Neural cell (in vitro differentiated cells): Measurements from ENCODE around the gene MACROD1. TPM values are rescaled to one million over a fixed set of nuclear protein-coding genes. Genes with fewer than 3 reads are reported as not detected.

Experiments
- H2AFZ ChIP-seq: fragments of 200-600, 300-800 bp; sonication (generic), shearing (Covaris generic); 2 replicates; pipeline ENCODE4 v1.6.0; 2014; ENCODE audit warnings: low read depth, mild to moderate bottlenecking, antibody characterized with exemption, low read length, moderate library complexity
- H3F3A ChIP-seq: fragments of 200-600 bp; shearing (Covaris generic); 2 replicates; pipeline ENCODE4 v1.6.1; 2016; ENCODE audit warnings: mild to moderate bottlenecking, moderate library complexity, mixed read lengths, antibody characterized with exemption, low read length; ENCODE audit not compliant: insufficient read depth, poor library complexity, severe bottlenecking
- H3K27ac ChIP-seq: fragments of 200-600, 300-800 bp; sonication (generic), shearing (Covaris generic); 2 replicates; pipeline ENCODE4 v1.5.1; 2014; ENCODE audit warnings: mild to moderate bottlenecking, low read length, moderate library complexity
- H3K27me3 ChIP-seq: fragments of 300-800, 200-600 bp; sonication (generic), shearing (Covaris generic); 2 replicates; pipeline ENCODE4 v1.6.0; 2014; ENCODE audit warnings: mild to moderate bottlenecking, low read depth, low read length, moderate library complexity; ENCODE audit not compliant: insufficient read depth
- H3K36me3 ChIP-seq: fragments of 300-800, 200-600 bp; sonication (generic), shearing (Covaris generic); 2 replicates; pipeline ENCODE4 v1.5.1; 2014; ENCODE audit warnings: mild to moderate bottlenecking, antibody characterized with exemption, low read length, moderate library complexity; ENCODE audit not compliant: insufficient read depth
- H3K4me2 ChIP-seq: fragments of 300-800, 200-600 bp; sonication (generic), shearing (Covaris generic); 2 replicates; pipeline ENCODE4 v1.6.0; 2014; ENCODE audit warnings: mild to moderate bottlenecking, low read length
- H3K4me3 ChIP-seq: fragments of 300-800, 200-600 bp; sonication (generic), shearing (Covaris generic); 2 replicates; pipeline ENCODE4 v1.5.1; 2014; ENCODE audit warnings: mild to moderate bottlenecking, low read length, moderate library complexity
- H3K79me2 ChIP-seq: fragments of 200-600 bp; shearing (Covaris generic); replicated peaks from 2 replicates; pipeline ENCODE4 v1.6.0; 2014; ENCODE audit warnings: mild to moderate bottlenecking, low read length, moderate library complexity; ENCODE audit not compliant: insufficient read depth
- H3K9ac ChIP-seq: fragments of 300-800, 200-600 bp; sonication (generic), shearing (Covaris generic); 2 replicates; pipeline ENCODE4 v1.6.1; 2016; ENCODE audit warnings: mild to moderate bottlenecking, low read length, mixed read lengths
- H3K9me2 ChIP-seq: fragments of 200-600 bp; shearing (Covaris generic); 2 replicates; pipeline ENCODE4 v1.6.1; 2016; ENCODE audit warnings: mild to moderate bottlenecking, low read length, mixed read lengths; ENCODE audit not compliant: insufficient read depth
- H3K9me3 ChIP-seq: fragments of 200-600, 300-800 bp; sonication (generic), shearing (Covaris generic); 2 replicates; pipeline ENCODE4 v1.6.1; 2016; ENCODE audit warnings: mild to moderate bottlenecking, mixed run types, low read length, moderate library complexity, mixed read lengths
- H4K20me1 ChIP-seq: fragments of 200-600 bp; shearing (Covaris generic); 2 replicates; pipeline ENCODE4 v1.6.1; 2016; ENCODE audit warnings: mild to moderate bottlenecking, mixed run types; ENCODE audit not compliant: insufficient read depth
- CTCF ChIP-seq: fragments of 450-650 bp; IDR thresholded peaks from 2 replicates; pipeline ENCODE4 v1.5.1; 2014; ENCODE audit warnings: antibody characterized with exemption, mild to moderate bottlenecking, moderate library complexity; ENCODE audit not compliant: poor library complexity, severe bottlenecking
- EP300 ChIP-seq: fragments of 450-650 bp; conservative IDR thresholded peaks from 2 replicates; pipeline ENCODE4 v1.6.1; 2014; ENCODE audit warnings: antibody characterized with exemption, mild to moderate bottlenecking, moderate library complexity; ENCODE audit not compliant: poor library complexity, severe bottlenecking
- EZH2 ChIP-seq: fragments of 200-600, 300-800 bp; shearing (Covaris generic), sonication (generic); IDR thresholded peaks from 2 replicates; pipeline ENCODE4 v1.6.1; 2014; ENCODE audit warnings: antibody characterized with exemption, low read length, borderline replicate concordance, mild to moderate bottlenecking; ENCODE audit not compliant: insufficient read depth, poor library complexity, severe bottlenecking
- MXI1 ChIP-seq: fragments of 450-650 bp; conservative IDR thresholded peaks from 2 replicates; pipeline ENCODE4 v1.6.1; 2014; ENCODE audit warnings: antibody characterized with exemption, mild to moderate bottlenecking; ENCODE audit not compliant: poor library complexity, severe bottlenecking
- POLR2AphosphoS5 ChIP-seq: IDR thresholded peaks from 2 replicates; pipeline ENCODE4 v1.6.1; 2012
- RAD21 ChIP-seq: fragments of 450-650 bp; conservative IDR thresholded peaks from 2 replicates; pipeline ENCODE4 v1.6.1; 2014; ENCODE audit warnings: antibody characterized with exemption, mild to moderate bottlenecking, moderate library complexity
- SMC3 ChIP-seq: fragments of 450-650 bp; conservative IDR thresholded peaks from 2 replicates; pipeline ENCODE4 v1.6.1; 2014; ENCODE audit warnings: antibody characterized with exemption, mild to moderate bottlenecking, moderate library complexity; ENCODE audit not compliant: poor library complexity
- TAF1 ChIP-seq: IDR thresholded peaks from 2 replicates; pipeline ENCODE4 v1.6.1; 2012; ENCODE audit warnings: low read depth
- polyA plus RNA-seq: library from polyadenylated mRNA; depleted of rRNA; stranded (reverse); fragments of >200 nt; gene quantifications from 2 replicates; pipeline ENCODE4 v1.2.3, GENCODE V29; 2014
- TF ChIP-seq, protein P1 (sequence below): IDR thresholded peaks from 2 replicates; pipeline ENCODE4 v1.6.1; 2012; ENCODE audit warnings: borderline replicate concordance

MACROD1 gene
- polyA plus RNA-seq, 1 donor from 2014 or later = 30.8 TPM

DNA sequence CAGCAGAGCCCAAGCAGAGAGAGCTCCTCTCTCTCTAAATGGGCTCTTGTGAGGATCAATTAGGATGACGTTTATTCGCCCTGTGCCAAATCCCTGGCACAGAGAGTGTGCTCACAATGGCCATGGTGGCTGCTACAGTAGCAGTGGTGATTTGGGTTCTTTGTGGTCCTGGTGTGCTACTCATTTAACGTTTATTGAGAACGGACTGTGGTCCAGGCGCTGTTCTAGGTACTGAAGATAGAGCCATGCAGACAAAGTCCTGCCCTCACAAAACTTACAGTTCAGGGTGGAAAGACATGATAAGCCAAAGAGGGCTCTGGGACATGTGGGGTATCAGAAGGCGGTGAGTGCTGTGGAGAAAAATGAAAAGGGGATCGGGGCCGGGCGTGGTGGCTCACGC, 174.4 kb downstream of the MACROD1 start:
- no peaks in the 10 kb centered on the region for H3K9me3 ChIP-seq
- H4K20me1 ChIP-seq = no peaks in the 10 kb centered on the region
- H3K27me3 ChIP-seq = no peaks in the 10 kb centered on the region
- no peak overlapping the region for H3K9ac ChIP-seq
- H3K4me3 ChIP-seq = no peak overlapping the region
- TF ChIP-seq, protein P1, sequence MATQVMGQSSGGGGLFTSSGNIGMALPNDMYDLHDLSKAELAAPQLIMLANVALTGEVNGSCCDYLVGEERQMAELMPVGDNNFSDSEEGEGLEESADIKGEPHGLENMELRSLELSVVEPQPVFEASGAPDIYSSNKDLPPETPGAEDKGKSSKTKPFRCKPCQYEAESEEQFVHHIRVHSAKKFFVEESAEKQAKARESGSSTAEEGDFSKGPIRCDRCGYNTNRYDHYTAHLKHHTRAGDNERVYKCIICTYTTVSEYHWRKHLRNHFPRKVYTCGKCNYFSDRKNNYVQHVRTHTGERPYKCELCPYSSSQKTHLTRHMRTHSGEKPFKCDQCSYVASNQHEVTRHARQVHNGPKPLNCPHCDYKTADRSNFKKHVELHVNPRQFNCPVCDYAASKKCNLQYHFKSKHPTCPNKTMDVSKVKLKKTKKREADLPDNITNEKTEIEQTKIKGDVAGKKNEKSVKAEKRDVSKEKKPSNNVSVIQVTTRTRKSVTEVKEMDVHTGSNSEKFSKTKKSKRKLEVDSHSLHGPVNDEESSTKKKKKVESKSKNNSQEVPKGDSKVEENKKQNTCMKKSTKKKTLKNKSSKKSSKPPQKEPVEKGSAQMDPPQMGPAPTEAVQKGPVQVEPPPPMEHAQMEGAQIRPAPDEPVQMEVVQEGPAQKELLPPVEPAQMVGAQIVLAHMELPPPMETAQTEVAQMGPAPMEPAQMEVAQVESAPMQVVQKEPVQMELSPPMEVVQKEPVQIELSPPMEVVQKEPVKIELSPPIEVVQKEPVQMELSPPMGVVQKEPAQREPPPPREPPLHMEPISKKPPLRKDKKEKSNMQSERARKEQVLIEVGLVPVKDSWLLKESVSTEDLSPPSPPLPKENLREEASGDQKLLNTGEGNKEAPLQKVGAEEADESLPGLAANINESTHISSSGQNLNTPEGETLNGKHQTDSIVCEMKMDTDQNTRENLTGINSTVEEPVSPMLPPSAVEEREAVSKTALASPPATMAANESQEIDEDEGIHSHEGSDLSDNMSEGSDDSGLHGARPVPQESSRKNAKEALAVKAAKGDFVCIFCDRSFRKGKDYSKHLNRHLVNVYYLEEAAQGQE = no peak
- TF ChIP-seq EP300 (no peak), EZH2 (no peak), POLR2AphosphoS5 (no peak), SMC3 (no peak), RAD21 (no peak), MXI1 (no peak), CTCF (no peak), TAF1 (no peak)
- no peak overlapping the region for H3K4me2 ChIP-seq
- no peak overlapping the region for H2AFZ ChIP-seq
- H3K79me2 ChIP-seq = peaks cover 26% of the 10 kb centered on the region
- no peak overlapping the region for H3K27ac ChIP-seq
- no peaks in the 10 kb centered on the region for H3K9me2 ChIP-seq
- no peaks in the 10 kb centered on the region for H3K36me3 ChIP-seq
- no peaks in the 10 kb centered on the region for H3F3A ChIP-seq

- H3K27ac ChIP-seq = peak overlapping the region; percentile 89
- peak overlapping the region; percentile 88 for H3K9ac ChIP-seq
- H4K20me1 ChIP-seq = no peaks in the 10 kb centered on the region
- no peaks in the 10 kb centered on the region for H3K36me3 ChIP-seq
- no peaks in the 10 kb centered on the region for H3K27me3 ChIP-seq
- peak overlapping the region; percentile 98 for H3K4me3 ChIP-seq
- peaks cover 26% of the 10 kb centered on the region for H3K79me2 ChIP-seq
- H3K9me2 ChIP-seq = no peaks in the 10 kb centered on the region
- peak overlapping the region; percentile 96 for H3K4me2 ChIP-seq
- no peak for TF ChIP-seq RAD21
- no peak for TF ChIP-seq EZH2
- no peak for TF ChIP-seq SMC3
- no peak for TF ChIP-seq CTCF
- no peak for TF ChIP-seq EP300
- no peak for TF ChIP-seq POLR2AphosphoS5
- TF ChIP-seq, protein P1 = no peak
- no peak for TF ChIP-seq MXI1
- no peak for TF ChIP-seq TAF1
- no peak overlapping the region for H2AFZ ChIP-seq
- H3K9me3 ChIP-seq = no peaks in the 10 kb centered on the region
- no peaks in the 10 kb centered on the region for H3F3A ChIP-seq
Observed at GRCh38 chr11:63986932-63987513, 178.9 kb downstream of the MACROD1 start.
